HG02642 (cell line): ENCODE data around the gene MYL6.
"Not testable (repeated sequence)": the region's sequence is repeated elsewhere in the genome, so short reads cannot be mapped to it uniquely, and the experiment has no call there.

ENCODE experiments used
- ATAC-seq: cut with Tn5 transposase; IDR thresholded peaks from one replicate; pipeline ENCODE4 v1.9.1; 2021; ENCODE audit warnings: mild to moderate bottlenecking; ENCODE audit not compliant: unreplicated experiment, poor library complexity

Gene MYL6

GRCh38 chr12:56188131-56188777, 30.1 kb downstream of the MYL6 start:
- no peak for ATAC-seq

- ATAC-seq, result no peak
Observed at GRCh38 chr12:56188778-56189098, 30.6 kb downstream of the MYL6 start.

GRCh38 chr12:56189099-56189917, 31.1 kb downstream of the MYL6 start, which contains the start of gene SMARCC2:
Gene SMARCC2 (minus strand): TSS chr12:56189483. CDS start chr12:56189461, 22 bp downstream.
- peak; percentile 87 for ATAC-seq

- peak; percentile 42 for ATAC-seq
Observed at GRCh38 chr12:56189918-56190694, 31.9 kb downstream of the MYL6 start.

- ATAC-seq, result no peak
Observed at GRCh38 chr12:56190695-56191155, 32.6 kb downstream of the MYL6 start.

DNA sequence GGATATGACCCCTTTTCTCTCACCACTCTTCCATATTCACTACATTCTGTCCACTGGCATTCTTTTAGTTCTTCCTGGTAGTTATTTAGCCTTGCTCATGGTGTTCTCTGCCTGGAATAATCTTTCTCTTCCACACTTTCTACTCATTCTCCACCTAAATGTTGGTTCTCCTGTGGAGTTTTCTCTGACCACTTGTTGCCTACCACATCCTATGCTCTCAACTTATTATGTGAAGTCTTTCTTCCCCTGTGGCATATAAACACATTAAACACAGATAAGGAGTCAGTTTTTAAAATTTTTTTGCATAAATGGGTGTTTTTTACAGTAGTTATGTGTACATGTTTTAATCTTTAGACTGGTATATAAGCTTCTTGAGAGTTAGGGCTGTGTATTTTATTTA, 34.4 kb downstream of the MYL6 start:
- ATAC-seq, result no peak

GRCh38 chr12:56193025-56193578, 34.9 kb downstream of the MYL6 start:
- no peak for ATAC-seq

DNA sequence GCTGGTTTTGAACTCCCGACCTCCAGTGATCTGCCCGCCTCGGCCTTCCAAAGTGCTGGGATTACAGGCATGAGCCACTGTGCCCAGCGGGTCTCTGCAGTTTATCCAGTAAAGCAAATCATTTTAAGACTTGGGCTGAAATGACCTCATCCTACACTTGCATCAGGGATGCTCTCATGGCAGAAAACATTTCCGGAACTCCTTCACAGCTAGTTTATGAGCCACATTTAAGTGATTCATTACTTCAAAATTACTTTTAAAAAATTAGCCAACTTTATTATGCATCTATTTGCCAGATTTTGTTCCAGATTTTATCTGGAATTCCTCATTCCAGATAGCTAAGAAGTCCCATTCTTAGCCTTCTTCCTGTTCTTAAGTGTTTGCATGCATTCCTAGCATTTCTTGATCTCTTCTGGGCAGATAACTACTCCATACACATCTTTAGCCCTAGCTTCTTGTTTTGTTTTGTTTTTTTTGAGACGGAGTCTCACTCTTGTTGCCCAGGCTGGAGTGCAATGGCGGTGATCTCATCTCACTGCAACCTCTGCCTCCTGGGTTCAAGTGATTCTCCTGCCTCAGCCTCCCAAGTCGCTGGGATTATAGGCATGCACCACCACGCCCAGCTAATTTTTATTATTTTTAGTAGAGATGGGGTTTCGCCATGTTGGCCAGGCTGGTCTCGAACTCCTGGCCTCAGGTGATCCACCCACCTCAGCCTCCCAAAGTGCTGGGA, 38.8 kb downstream of the MYL6 start:
- ATAC-seq, result not testable (repeated sequence)

DNA sequence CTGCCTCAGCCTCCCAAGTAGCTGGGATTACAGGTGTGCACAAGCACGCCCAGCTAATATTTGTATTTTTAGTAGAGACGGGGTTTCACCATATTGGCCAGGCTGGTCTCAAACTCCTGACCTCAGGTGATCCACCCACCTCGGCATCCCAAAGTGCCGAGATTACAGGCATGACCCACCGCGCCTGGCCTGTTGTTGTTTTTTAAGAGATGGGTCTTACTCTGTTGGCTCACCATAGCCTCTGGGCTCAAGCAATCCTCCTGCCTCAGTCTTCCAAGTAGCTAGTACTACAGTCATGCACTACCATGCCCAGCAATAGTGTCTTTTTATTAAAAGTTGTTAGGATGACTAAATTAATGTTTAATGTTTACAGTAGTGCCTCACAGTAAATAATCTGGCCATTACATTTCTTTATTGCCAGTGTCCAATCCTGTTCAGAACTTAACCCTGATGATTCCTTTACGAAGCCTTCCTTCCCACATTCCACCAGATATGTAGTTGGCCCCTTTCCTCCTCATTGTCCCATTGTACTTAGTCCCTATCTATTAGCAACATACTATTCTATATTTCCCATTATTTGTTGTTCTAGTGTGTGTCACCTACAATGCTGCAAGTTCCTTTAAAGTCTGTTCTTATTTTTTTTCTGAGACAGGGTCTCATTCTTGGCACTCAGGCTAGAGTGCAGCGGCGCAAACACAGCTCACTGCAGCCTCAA, 39.9 kb downstream of the MYL6 start:
- ATAC-seq, result no peak

DNA sequence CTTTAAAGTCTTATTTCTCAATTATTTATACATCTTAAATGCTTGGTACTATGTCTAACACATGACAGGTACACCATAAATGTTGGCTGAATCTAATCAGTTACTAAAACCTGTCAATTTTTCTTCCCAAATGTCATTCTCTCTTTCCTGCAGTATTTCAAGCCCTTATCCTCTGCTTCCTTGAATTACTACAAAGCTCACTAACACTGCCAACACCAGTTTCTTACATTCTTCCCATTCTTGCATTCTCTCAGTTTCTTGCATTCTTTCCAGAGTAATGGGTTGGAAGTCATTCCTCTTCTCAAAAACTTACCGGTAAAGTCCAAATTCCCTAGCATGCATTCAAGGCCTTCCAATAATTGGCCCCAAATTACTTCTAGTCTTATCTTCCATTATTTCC, 40.7 kb downstream of the MYL6 start:
- no peak for ATAC-seq

DNA sequence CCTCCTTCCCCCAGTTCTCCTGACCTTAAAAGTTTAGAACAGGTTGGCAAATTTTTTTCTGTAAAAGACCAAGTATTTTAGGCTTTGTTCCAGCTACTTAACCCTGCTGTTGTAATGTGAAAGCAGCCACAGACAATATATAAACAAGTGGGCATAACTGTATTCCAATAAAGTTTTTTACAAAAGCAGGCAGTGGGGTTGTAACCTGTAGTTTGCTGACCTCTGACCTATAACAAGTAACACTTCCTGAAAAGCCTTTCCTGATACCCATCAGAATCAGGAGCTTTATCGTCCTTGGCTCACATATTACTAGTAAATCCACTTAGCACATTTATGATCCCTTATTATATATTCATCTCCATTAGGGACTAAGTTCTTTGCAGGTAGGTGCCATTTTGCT, 44.2 kb downstream of the MYL6 start:
- ATAC-seq, result no peak

GRCh38 chr12:56202838-56203237, 44.7 kb downstream of the MYL6 start:
- no peak for ATAC-seq

GRCh38 chr12:56204275-56204674, 46.1 kb downstream of the MYL6 start:
- ATAC-seq, result no peak

- no peak for ATAC-seq
Observed at GRCh38 chr12:56205445-56205844, 47.3 kb downstream of the MYL6 start.

- no peak for ATAC-seq
Observed at GRCh38 chr12:56206452-56207166, 48.5 kb downstream of the MYL6 start.

DNA sequence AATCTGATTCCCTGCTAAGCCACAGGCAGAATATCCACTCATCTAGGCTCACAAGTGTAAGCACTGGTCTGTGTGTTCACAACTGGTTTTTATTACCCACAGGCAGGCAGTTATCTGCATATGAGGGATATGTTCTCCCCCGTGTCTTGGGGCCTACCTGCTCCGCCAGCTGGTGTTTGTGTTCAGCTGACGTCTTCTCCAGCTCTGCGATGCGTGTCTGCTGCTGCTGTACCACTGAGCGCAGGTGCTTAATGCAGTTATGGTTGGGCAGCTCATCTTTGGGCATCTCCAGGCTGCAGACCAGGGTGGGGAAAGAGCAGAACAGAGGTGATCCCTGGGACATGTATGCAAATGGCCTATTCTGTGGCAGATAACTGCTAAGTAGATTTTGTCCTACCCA, 49.8 kb downstream of the MYL6 start:
- no peak for ATAC-seq
